Measurements from ENCODE around the gene PRC1.

DNA sequence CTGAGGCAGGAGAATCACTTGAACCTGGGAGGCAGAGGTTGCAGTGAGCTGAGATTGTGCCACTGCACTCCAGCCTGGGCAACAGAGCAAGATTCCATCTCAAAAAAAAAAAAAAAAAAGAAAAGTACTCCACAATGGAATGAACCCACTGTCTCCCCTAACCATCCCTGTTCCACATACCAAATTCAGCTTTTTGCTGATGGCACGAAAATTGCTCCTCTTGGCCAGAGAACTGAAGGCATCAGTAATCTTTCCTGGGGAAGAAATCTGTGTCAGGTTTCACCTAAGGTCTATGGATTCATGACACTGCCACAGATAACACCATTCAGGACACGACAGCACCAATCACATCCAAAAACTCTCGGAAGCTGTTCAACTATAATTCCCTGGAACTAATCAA lies 6.9 kb upstream of the PRC1 start:
- TF ChIP-seq, protein P1, sequence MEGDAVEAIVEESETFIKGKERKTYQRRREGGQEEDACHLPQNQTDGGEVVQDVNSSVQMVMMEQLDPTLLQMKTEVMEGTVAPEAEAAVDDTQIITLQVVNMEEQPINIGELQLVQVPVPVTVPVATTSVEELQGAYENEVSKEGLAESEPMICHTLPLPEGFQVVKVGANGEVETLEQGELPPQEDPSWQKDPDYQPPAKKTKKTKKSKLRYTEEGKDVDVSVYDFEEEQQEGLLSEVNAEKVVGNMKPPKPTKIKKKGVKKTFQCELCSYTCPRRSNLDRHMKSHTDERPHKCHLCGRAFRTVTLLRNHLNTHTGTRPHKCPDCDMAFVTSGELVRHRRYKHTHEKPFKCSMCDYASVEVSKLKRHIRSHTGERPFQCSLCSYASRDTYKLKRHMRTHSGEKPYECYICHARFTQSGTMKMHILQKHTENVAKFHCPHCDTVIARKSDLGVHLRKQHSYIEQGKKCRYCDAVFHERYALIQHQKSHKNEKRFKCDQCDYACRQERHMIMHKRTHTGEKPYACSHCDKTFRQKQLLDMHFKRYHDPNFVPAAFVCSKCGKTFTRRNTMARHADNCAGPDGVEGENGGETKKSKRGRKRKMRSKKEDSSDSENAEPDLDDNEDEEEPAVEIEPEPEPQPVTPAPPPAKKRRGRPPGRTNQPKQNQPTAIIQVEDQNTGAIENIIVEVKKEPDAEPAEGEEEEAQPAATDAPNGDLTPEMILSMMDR (IDR thresholded peaks at IDR 0.05): no peak
- TF ChIP-seq POLR2A (IDR thresholded peaks at IDR 0.05) (no peak), EP300 (IDR thresholded peaks at IDR 0.05) (no peak)
